ENCODE results near the gene KRTAP9-3. TPM values are rescaled to one million over a fixed set of nuclear protein-coding genes. Genes with fewer than 3 reads are reported as not detected.
"Not testable (repeated sequence)": the region's sequence is repeated elsewhere in the genome, so short reads cannot be mapped to it uniquely, and the experiment has no call there.

KRTAP9-3 gene, protein sequence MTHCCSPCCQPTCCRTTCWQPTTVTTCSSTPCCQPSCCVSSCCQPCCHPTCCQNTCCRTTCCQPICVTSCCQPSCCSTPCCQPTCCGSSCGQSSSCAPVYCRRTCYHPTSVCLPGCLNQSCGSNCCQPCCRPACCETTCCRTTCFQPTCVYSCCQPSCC
- total RNA-seq, result not detected

DNA sequence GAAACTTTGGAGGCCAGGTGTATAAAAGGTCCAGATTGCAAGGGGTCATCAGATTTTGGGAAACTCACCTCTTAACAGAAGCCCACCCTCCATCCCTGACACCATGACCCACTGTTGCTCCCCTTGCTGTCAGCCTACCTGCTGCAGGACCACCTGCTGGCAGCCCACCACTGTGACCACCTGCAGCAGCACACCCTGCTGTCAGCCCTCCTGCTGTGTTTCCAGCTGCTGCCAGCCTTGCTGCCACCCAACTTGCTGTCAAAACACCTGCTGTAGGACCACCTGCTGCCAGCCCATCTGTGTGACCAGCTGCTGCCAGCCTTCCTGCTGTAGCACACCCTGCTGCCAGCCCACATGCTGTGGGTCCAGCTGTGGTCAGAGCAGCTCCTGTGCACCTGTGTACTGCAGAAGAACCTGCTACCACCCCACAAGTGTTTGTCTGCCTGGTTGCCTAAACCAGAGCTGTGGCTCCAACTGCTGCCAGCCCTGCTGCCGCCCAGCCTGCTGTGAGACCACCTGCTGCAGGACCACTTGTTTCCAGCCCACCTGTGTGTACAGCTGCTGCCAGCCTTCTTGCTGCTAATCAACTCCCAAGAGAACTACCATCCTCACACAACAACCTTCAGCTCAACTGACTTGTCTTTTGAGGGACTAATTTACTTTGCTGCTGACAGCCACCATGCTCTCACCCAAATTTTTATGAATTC, at the start of gene KRTAP9-3:
Gene KRTAP9-3 (plus strand): TSS at position 51 of the 707 bp plus-strand sequence. CDS start 53 bp downstream, at position 104.
- not testable (repeated sequence) for H3K4me3 Mint-ChIP-seq; H3K9me3 Mint-ChIP-seq; H3K27ac Mint-ChIP-seq; H3K36me3 Mint-ChIP-seq; ATAC-seq; DNase-seq (ENCODE audit: low spot score); H3K4me1 Mint-ChIP-seq (ENCODE audit: low read depth in 2 of 2)
- peaks cover 30 to 47% of the 10 kb centered on the region in 2 donors for H3K27me3 Mint-ChIP-seq

DNA sequence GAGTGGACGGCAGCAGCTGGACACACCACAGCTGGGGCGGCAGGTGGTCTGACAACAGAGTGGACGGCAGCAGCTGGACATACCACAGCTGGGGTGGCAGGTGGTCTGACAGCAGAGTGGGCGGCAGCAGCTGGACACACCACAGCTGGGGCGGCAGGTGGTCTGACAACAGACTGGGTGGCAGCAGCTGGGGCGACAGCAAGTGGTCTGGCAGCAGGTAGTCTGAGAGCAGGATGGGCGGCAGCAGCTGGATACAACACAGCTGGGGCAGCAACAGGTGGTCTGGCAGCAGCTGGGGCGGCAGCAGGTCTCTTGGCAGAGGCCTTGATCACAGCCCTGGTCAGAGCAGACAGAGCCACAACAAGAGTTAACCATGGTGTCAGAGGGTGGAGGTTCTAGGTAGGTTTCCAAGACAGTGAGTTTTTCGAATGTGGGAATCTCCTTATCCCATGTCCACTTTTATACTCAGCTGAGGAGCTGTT, 47.7 kb upstream of the KRTAP9-3 start, which contains the start of gene KRTAP4-1:
Gene KRTAP4-1 (minus strand): TSS at position 432 of the 482 bp plus-strand sequence. CDS start 57 bp downstream, at position 375.
- ATAC-seq (no peak), DNase-seq (ENCODE audit: low spot score) (no peak)
- Mint-ChIP-seq H3K4me1 (ENCODE audit: low read depth in 2 of 2) (no peaks in the 10 kb centered on the region), H3K27ac (no peak within 1 kb of the TSS), H3K27me3 (peaks cover 24 to 30% of the 10 kb centered on the region in 2 donors), H3K9me3 (no peaks in the 10 kb centered on the region), H3K4me3 (no peak within 1 kb of the TSS), H3K36me3 (no peaks in the 10 kb centered on the region)

DNA sequence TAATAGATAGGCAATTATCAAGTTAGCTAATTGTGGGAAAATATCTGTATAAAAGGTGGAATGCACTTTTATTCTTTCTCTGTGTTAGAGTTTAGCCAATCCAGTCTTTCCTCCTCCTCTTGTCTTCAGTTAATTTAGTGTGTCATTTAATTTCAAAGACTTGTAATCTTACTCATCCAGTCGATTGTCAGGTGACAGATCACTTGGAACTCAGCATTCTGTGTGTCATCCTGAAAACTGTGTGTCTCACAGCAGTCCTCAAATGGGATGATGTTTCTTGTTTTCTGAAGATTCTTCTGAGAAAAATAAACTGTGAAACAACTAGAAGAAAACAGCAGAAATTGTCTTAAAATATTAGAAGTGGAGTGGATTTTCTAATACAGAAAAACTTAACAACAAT, 47.2 kb upstream of the KRTAP9-3 start:
- H3K9me3 Mint-ChIP-seq, result no peaks in the 10 kb centered on the region
- no peak for DNase-seq (ENCODE audit: low spot score)
- ATAC-seq, result no peak

DNA sequence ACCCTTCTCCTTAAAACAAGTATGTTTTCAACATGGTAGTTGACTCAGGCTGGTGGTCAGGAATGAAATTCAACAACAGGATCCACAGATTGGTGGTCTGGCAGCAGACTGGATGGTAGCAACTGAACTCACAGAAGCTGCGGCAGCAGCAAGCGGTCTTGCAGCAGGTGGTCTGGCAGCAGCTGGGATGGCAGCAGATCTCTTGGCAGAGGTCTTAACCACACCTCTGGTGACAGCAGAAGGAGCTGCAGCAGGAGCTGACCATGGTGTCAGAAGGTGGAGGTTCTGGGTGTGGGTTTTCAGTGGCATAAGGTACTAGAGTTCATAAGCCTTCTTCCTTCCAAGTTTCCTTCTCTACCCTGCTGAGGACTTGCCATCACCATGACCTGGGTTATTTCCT, 45.4 kb upstream of the KRTAP9-3 start:
- ATAC-seq (no peak), DNase-seq (ENCODE audit: low spot score) (no peak)
- Mint-ChIP-seq H3K36me3 (no peaks in the 10 kb centered on the region), H3K27me3 (peaks cover 34 to 40% of the 10 kb centered on the region in 2 donors), H3K27ac (no peak overlapping the region), H3K4me1 (ENCODE audit: low read depth in 2 of 2) (no peaks in the 10 kb centered on the region), H3K4me3 (no peak overlapping the region), H3K9me3 (no peaks in the 10 kb centered on the region)

More for the DNA sequence above, 47.2 kb upstream of the KRTAP9-3 start:
- Mint-ChIP-seq H3K27me3 (peaks cover 24 to 30% of the 10 kb centered on the region in 2 donors), H3K4me1 (ENCODE audit: low read depth in 2 of 2) (no peaks in the 10 kb centered on the region), H3K27ac (no peak overlapping the region), H3K36me3 (no peaks in the 10 kb centered on the region), H3K4me3 (no peak overlapping the region)

DNA sequence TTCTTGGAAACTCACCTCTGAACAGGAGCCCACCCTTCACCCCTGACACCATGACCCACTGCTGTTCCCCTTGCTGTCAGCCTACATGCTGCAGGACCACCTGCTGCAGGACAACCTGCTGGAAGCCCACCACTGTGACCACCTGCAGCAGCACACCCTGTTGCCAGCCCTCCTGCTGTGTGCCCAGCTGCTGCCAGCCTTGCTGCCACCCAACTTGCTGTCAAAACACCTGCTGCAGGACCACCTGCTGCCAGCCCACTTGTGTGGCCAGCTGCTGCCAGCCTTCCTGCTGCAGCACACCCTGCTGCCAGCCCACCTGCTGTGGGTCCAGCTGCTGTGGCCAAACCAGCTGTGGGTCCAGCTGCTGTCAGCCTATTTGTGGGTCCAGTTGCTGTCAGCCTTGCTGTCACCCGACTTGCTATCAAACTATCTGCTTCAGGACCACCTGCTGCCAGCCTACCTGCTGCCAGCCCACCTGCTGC, 42.4 kb upstream of the KRTAP9-3 start, which contains the start of gene KRTAP9-1:
Gene KRTAP9-1 (plus strand): TSS at position 51 of the 482 bp plus-strand sequence. CDS start 0 bp downstream, at position 51.
- peaks cover 21 to 29% of the 10 kb centered on the region in 2 donors for H3K27me3 Mint-ChIP-seq
- H3K36me3 Mint-ChIP-seq; H3K27ac Mint-ChIP-seq; H3K9me3 Mint-ChIP-seq; H3K4me1 Mint-ChIP-seq (ENCODE audit: low read depth in 2 of 2); H3K4me3 Mint-ChIP-seq; DNase-seq (ENCODE audit: low spot score): not testable (repeated sequence)
- ATAC-seq, result peak in 1 of 2 donors; percentile 24

DNA sequence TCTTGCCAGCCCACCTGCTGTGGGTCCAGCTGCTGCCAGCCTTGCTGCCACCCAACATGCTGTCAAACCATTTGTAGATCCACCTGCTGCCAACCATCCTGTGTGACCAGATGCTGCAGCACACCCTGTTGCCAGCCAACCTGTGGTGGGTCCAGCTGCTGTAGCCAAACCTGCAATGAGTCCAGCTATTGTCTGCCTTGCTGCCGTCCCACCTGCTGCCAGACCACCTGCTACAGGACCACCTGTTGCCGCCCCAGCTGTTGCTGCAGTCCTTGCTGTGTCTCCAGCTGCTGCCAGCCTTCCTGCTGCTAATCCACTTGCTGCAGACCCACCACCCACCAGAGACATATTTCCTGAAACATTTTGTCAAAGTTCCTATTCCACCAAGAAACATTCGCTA, 41.9 kb upstream of the KRTAP9-3 start:
- peaks cover 21 to 27% of the 10 kb centered on the region in 2 donors for H3K27me3 Mint-ChIP-seq
- no peak overlapping the region for H3K27ac Mint-ChIP-seq
- H3K4me3 Mint-ChIP-seq, result no peak overlapping the region
- ATAC-seq, result peak in 1 of 2 donors; percentile 27
- no peaks in the 10 kb centered on the region for H3K4me1 Mint-ChIP-seq (ENCODE audit: low read depth in 2 of 2)
- no peaks in the 10 kb centered on the region for H3K36me3 Mint-ChIP-seq
- DNase-seq (ENCODE audit: low spot score), result no peak
- H3K9me3 Mint-ChIP-seq, result no peaks in the 10 kb centered on the region

DNA sequence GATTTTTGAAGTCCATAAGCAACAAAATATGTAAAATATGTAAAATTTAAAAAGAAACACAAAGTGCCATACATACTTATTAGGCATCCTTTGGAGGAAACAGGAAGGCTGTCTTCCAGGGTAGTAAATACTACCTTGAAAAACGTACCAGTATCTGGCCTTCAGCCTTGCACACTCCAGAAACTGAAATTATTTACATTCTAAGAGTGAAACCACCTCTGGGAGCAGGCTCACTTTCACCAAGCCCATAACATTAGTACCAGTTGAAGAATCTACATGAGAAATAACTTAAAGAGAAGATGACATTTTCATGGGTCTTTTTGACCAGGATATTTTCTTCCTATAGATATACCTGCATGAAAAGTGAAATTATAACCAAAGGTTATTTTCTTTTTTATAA, 36.2 kb upstream of the KRTAP9-3 start:
- ATAC-seq (no peak), DNase-seq (ENCODE audit: low spot score) (no peak)
- H3K4me3 Mint-ChIP-seq, result no peak overlapping the region
- no peaks in the 10 kb centered on the region for H3K9me3 Mint-ChIP-seq
- no peaks in the 10 kb centered on the region for H3K4me1 Mint-ChIP-seq (ENCODE audit: low read depth in 2 of 2)
- H3K27me3 Mint-ChIP-seq, result peaks cover 20 to 29% of the 10 kb centered on the region in 2 donors
- no peak overlapping the region for H3K27ac Mint-ChIP-seq
- H3K36me3 Mint-ChIP-seq, result no peaks in the 10 kb centered on the region

DNA sequence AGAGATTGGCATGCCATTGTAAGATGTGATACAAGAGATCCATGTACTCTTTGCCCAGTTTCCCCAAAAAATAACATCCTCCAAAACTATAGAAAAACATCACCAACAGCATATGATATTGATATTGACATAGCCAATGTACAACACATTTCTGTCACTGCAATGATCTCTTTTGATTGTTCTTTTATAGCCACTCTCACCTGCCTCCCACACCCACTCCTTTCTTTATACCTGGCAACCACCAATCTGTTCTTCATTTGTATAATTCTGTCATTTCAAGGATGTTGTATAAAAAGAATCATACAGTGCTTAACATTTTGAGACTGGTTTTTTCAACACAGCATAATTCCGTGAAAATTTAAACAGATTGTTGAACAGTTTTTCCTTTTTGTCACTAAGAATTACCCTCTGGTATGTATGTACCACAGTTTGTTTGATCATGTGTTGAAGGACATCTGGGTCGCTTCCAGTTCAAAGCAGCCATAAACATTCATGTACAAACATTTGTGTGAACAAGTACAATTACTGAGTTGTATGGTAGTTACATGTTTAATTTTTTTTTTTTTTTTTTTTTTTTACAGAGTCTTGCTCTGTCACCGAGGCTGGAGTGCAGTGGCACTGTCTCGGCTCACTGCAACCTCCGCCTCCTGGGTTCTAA, 32.7 kb upstream of the KRTAP9-3 start:
- Mint-ChIP-seq H3K36me3 (no peaks in the 10 kb centered on the region), H3K4me3 (no peak overlapping the region), H3K27ac (no peak overlapping the region), H3K9me3 (no peaks in the 10 kb centered on the region), H3K27me3 (peaks cover 10 to 19% of the 10 kb centered on the region in 2 donors), H3K4me1 (ENCODE audit: low read depth in 2 of 2) (no peaks in the 10 kb centered on the region)
- no peak for DNase-seq (ENCODE audit: low spot score)
- no peak for ATAC-seq

DNA sequence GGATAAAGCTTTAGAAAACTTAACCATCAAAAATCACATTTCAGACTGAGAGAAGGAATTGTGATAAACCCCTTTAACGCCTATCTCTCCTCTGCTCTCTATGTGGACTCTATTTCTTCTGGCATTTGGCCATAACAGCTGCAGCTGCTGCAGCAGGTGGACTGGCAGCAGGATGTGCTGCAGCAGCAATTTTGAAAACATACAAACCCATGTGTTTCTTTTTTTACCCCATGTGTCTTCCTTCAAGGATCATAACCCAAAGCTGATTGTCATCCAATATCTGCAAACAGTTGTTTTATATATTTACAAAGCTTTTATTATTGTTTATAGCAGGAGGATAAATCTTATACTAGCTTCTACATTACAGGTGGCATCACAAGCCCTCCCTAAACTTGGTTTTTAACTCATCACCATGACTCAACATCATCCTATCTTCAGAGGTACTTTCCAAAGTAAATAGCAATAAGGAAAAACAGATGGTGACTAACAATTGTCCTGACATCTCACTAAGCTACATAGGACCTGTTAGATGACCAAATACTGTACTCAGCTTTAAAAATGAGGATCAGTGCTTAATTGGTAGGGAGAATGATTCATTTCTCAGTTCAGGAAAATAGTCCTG, 20.3 kb upstream of the KRTAP9-3 start:
- H3K36me3 Mint-ChIP-seq, result no peaks in the 10 kb centered on the region
- H3K4me1 Mint-ChIP-seq (ENCODE audit: low read depth in 2 of 2), result no peaks in the 10 kb centered on the region
- ATAC-seq, result no peak
- no peaks in the 10 kb centered on the region for H3K9me3 Mint-ChIP-seq
- no peak overlapping the region for H3K27ac Mint-ChIP-seq
- no peak overlapping the region for H3K4me3 Mint-ChIP-seq
- peaks cover 21 to 34% of the 10 kb centered on the region in 2 donors for H3K27me3 Mint-ChIP-seq
- DNase-seq (ENCODE audit: low spot score), result no peak

DNA sequence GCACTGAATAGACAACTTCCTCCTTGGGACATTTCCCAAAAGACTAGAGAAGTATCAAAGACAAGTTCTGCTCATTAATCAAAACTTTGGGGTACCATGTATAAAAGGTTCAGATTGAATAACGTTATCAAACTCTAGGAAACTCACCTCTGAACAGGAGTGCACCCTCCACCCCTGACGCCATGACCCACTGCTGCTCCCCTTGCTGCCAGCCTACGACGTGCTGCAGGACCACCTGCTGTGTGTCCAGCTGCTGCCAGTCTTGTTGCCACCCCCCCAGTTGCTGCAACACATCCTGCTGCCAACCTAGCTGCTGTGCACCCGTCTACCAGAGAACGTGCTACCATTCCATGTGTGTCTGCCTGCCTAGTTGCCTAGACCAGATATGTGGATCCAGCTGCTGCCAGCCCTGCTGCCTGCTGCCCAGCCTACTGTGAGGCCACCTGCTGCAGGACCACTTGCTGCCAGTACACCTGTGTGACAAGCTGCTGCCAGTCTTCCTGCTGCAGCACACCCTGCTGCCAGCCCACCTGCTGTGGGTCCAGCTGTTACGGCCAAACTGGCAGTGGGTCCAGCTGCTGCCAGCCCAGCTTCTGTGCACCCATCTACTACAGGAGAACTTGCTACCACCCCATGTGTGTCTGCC, 19.6 kb upstream of the KRTAP9-3 start:
- Mint-ChIP-seq H3K27ac (no peak overlapping the region), H3K36me3 (no peaks in the 10 kb centered on the region), H3K4me3 (no peak overlapping the region), H3K4me1 (ENCODE audit: low read depth in 2 of 2) (no peaks in the 10 kb centered on the region), H3K27me3 (peaks cover 26 to 39% of the 10 kb centered on the region in 2 donors), H3K9me3 (no peaks in the 10 kb centered on the region)
- no peak for ATAC-seq
- no peak for DNase-seq (ENCODE audit: low spot score)

DNA sequence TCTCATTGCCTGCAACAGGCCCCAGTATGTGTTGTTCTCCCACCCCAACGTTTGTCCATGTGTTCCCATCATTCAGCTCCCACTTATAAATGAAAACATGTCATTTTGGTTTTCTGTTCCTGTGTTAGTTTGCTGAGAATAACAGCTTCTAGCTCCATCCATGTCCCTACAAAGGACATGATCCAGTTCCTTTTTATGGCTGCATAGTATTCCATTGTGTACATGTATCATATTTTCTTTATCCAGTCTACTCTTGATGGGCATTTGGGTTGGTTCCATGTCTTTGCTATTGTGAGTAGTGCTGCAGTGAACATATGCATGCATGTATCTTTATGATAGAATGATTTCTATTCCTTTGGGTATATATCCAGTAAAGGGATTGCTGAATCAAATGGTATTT, 16.6 kb upstream of the KRTAP9-3 start:
- H3K4me3 Mint-ChIP-seq, result no peak overlapping the region
- DNase-seq (ENCODE audit: low spot score) (no peak), ATAC-seq (no peak)
- no peaks in the 10 kb centered on the region for H3K36me3 Mint-ChIP-seq
- H3K9me3 Mint-ChIP-seq, result no peaks in the 10 kb centered on the region
- no peak overlapping the region for H3K27ac Mint-ChIP-seq
- peaks cover 27 to 36% of the 10 kb centered on the region in 2 donors for H3K27me3 Mint-ChIP-seq
- no peaks in the 10 kb centered on the region for H3K4me1 Mint-ChIP-seq (ENCODE audit: low read depth in 2 of 2)

DNA sequence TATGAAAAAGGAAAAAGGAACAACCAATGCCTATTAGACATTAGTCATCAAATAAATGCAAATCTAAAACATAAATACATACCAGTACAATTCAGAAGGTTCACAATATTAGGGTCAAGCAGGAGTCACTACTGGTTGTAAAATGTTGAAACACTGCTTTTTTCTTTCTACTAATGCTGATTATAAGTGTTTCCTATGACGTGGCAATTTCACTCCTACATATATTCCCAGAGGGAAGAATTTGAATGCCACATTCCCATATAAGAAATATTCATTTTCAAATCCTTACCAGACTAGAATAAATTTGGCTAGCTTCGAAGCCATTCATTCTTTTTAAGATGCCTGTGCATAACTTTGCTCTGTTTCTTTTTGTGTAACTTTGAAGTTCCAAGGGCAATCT, 8.4 kb upstream of the KRTAP9-3 start:
- ATAC-seq (no peak), DNase-seq (ENCODE audit: low spot score) (no peak)
- Mint-ChIP-seq H3K4me1 (ENCODE audit: low read depth in 2 of 2) (no peaks in the 10 kb centered on the region), H3K36me3 (no peaks in the 10 kb centered on the region), H3K4me3 (no peak overlapping the region), H3K27ac (no peak overlapping the region), H3K9me3 (no peaks in the 10 kb centered on the region), H3K27me3 (peaks cover 33 to 54% of the 10 kb centered on the region in 2 donors)

DNA sequence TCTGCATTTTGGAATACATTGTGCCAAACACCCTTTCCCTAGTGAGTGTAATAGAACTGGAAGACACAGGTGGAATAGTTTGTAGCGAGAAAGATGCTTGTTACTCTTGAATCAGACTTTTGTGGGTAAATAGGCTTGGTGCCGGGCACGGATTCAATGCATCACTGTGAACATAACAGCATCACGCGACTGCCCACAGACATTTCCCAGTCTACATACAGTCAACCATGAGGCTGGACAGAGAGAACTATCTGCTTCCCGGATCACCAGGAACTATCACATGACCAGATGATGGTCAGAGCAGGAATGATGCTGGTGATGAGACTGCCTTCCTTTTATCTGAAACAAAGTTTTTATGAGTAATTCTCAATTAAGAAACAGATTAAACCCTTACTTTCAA, 6.2 kb upstream of the KRTAP9-3 start:
- Mint-ChIP-seq H3K27me3 (peaks cover 26 to 51% of the 10 kb centered on the region in 2 donors), H3K4me3 (no peak overlapping the region)

More for the DNA sequence above, 6.2 kb upstream of the KRTAP9-3 start:
- DNase-seq (ENCODE audit: low spot score), result no peak
- H3K4me1 Mint-ChIP-seq (ENCODE audit: low read depth in 2 of 2), result no peaks in the 10 kb centered on the region
- H3K9me3 Mint-ChIP-seq, result no peaks in the 10 kb centered on the region
- no peak overlapping the region for H3K27ac Mint-ChIP-seq
- no peak for ATAC-seq
- H3K36me3 Mint-ChIP-seq, result no peaks in the 10 kb centered on the region

Measured in natural killer cell treated with Interleukin-12 subunit alpha and Interleukin-12 subunit beta and Interleukin-15 and Interleukin-18, amount 100 ng/mL, for 72 hours (primary cell).